Head of caudate nucleus (tissue), 42 donors: Measurements from ENCODE around the gene TENM4.

Experiments
- DNase-seq, 42 donors: peaks; one replicate each; pipeline versions ENCODE4 v3.0.0 to v3.0.0-alpha.2; 2020 to 2021; ENCODE audit warnings: mixed read lengths in 7 of 42
- intact Hi-C: fragments of 100-400 bp; cut with DNase I; formaldehyde crosslinking; loops from one replicate; pipeline ENCODE4 v1.15.0; 2022

TENM4 gene

GRCh38 chr11:79090191-79090705, 350.6 kb downstream of the TENM4 start:
- no peak for DNase-seq

GRCh38 chr11:79089601-79090000, 351.2 kb downstream of the TENM4 start:
- intact Hi-C loops = no loop called here

More at GRCh38 chr11:79090191-79090705, 350.6 kb downstream of the TENM4 start:
- intact Hi-C loops = no loop called here

GRCh38 chr11:79088967-79089366, 351.9 kb downstream of the TENM4 start:
- intact Hi-C loops = no loop called here
- no peak for DNase-seq

More at GRCh38 chr11:79089601-79090000, 351.2 kb downstream of the TENM4 start:
- no peak for DNase-seq

- intact Hi-C loops = no loop called here
- no peak for DNase-seq
These were observed 352.9 kb downstream of the TENM4 start for GRCh38 chr11:79087961-79088318.

- no peak for DNase-seq
- intact Hi-C loops = no loop called here
These were observed 353.4 kb downstream of the TENM4 start for GRCh38 chr11:79087238-79087960.

- no peak for DNase-seq
- intact Hi-C loops = no loop called here
These were observed 354.8 kb downstream of the TENM4 start for GRCh38 chr11:79086056-79086455.

GRCh38 chr11:79084382-79084781, 356.4 kb downstream of the TENM4 start:
- intact Hi-C loops = no loop called here
- DNase-seq = no peak

- intact Hi-C loops = no loop called here
- no peak for DNase-seq
These were observed 357.5 kb downstream of the TENM4 start for GRCh38 chr11:79083352-79083751.

GRCh38 chr11:79082907-79083306, 357.9 kb downstream of the TENM4 start:
- intact Hi-C loops = no loop called here
- DNase-seq = no peak

GRCh38 chr11:79082280-79082679, 358.6 kb downstream of the TENM4 start:
- intact Hi-C loops = no loop called here

GRCh38 chr11:79081471-79082031, 359.3 kb downstream of the TENM4 start:
- intact Hi-C loops = no loop called here
- peak in 40 of 42 donors; percentile 22 to 82 (median 58) for DNase-seq

More at GRCh38 chr11:79082280-79082679, 358.6 kb downstream of the TENM4 start:
- DNase-seq = no peak

- DNase-seq = no peak
- intact Hi-C loops = no loop called here
These were observed 360.3 kb downstream of the TENM4 start for GRCh38 chr11:79080551-79080950.

- DNase-seq = no peak
- intact Hi-C loops = no loop called here
These were observed 361.8 kb downstream of the TENM4 start for GRCh38 chr11:79078999-79079398.

GRCh38 chr11:79078456-79078855, 362.4 kb downstream of the TENM4 start:
- no peak for DNase-seq
- intact Hi-C loops = no loop called here

GRCh38 chr11:79077702-79078330, 363.0 kb downstream of the TENM4 start:
- intact Hi-C loops = no loop called here
- DNase-seq = no peak

- peak in 28 of 42 donors; percentile 15 to 76 (median 44) for DNase-seq
- intact Hi-C loops = no loop called here
These were observed 364.2 kb downstream of the TENM4 start for GRCh38 chr11:79076526-79077115.

- intact Hi-C loops = no loop called here
These were observed 366.3 kb downstream of the TENM4 start for GRCh38 chr11:79074547-79074946.

GRCh38 chr11:79071190-79071589, 369.6 kb downstream of the TENM4 start:
- intact Hi-C loops = no loop called here
- DNase-seq = no peak

More at GRCh38 chr11:79074547-79074946, 366.3 kb downstream of the TENM4 start:
- no peak for DNase-seq

GRCh38 chr11:79070518-79070917, 370.3 kb downstream of the TENM4 start:
- intact Hi-C loops = no loop called here
- DNase-seq = no peak

GRCh38 chr11:79069504-79069903, 371.3 kb downstream of the TENM4 start:
- no peak for DNase-seq
- intact Hi-C loops = no loop called here
